SK-N-SH treated with all-trans-retinoic acid at 6 μM for 48 hours (cell line): ENCODE results near the gene FN1.
A peak's percentile ranks its signal among the peaks of the same experiment; 100 is the strongest.

Experiments
- ARNTL ChIP-seq: fragments of 450-650 bp; formaldehyde crosslinking; IDR thresholded peaks from 2 replicates; pipeline ENCODE4 v1.5.0; 2020; ENCODE audit warnings: low read depth, mild to moderate bottlenecking, moderate library complexity, borderline replicate concordance
- ISL1 ChIP-seq: fragments of 250-450 bp; sonication (Bioruptor Pico); IDR thresholded peaks from 2 replicates; pipeline ENCODE4 v2.1.2; 2022; ENCODE audit warnings: mild to moderate bottlenecking, moderate library complexity
- OSR1 ChIP-seq: fragments of 250-450 bp; sonication (Bioruptor Pico); IDR thresholded peaks from 2 replicates; pipeline ENCODE4 v1.8.0; 2022; ENCODE audit warnings: moderate library complexity, mild to moderate bottlenecking, inconsistent platforms
- SNAI2 ChIP-seq: fragments of 250-450 bp; sonication (Bioruptor Pico); IDR thresholded peaks from 2 replicates; pipeline ENCODE4 v1.5.0; 2020; ENCODE audit warnings: mild to moderate bottlenecking, moderate library complexity
- TCF4 ChIP-seq: fragments of 250-450 bp; sonication (Bioruptor Pico); IDR thresholded peaks from 2 replicates; pipeline ENCODE4 v1.8.0; 2021; ENCODE audit warnings: mild to moderate bottlenecking, moderate library complexity, borderline replicate concordance
- TOX ChIP-seq: fragments of 250-450 bp; sonication (Bioruptor Pico); IDR thresholded peaks from 2 replicates; pipeline ENCODE4 v1.8.0; 2021; ENCODE audit warnings: mild to moderate bottlenecking, moderate library complexity, borderline replicate concordance
- ZFP3 ChIP-seq: fragments of 250-450 bp; sonication (Bioruptor Pico); IDR thresholded peaks from 2 replicates; pipeline ENCODE4 v1.5.0; 2020; ENCODE audit warnings: mild to moderate bottlenecking, moderate library complexity
- ZNF565 ChIP-seq: fragments of 450-650 bp; formaldehyde crosslinking; conservative IDR thresholded peaks from 2 replicates; pipeline ENCODE4 v1.5.0; 2020; ENCODE audit warnings: low read depth, mild to moderate bottlenecking, moderate library complexity
- ZNF8 ChIP-seq: fragments of 450-650 bp; formaldehyde crosslinking; IDR thresholded peaks from 2 replicates; pipeline ENCODE4 v1.5.0; 2020; ENCODE audit warnings: mild to moderate bottlenecking, moderate library complexity
- TF ChIP-seq, protein P1 (sequence below): fragments of 250-450 bp; sonication (Bioruptor Pico); IDR thresholded peaks from 2 replicates; pipeline ENCODE4 v1.5.0; 2020; ENCODE audit warnings: mild to moderate bottlenecking, moderate library complexity
- TF ChIP-seq, protein P2 (sequence below): fragments of 250-450 bp; sonication (Bioruptor Pico); IDR thresholded peaks from 2 replicates; pipeline ENCODE4 v1.8.0; 2021; ENCODE audit warnings: low read depth, mild to moderate bottlenecking, moderate library complexity, borderline replicate concordance
- TF ChIP-seq, protein P3 (sequence below): fragments of 250-450 bp; sonication (Bioruptor Pico); IDR thresholded peaks from 2 replicates; pipeline ENCODE4 v1.5.1; 2021; ENCODE audit warnings: mild to moderate bottlenecking, moderate library complexity
- TF ChIP-seq, protein P4 (sequence below): fragments of 250-450 bp; sonication (Bioruptor Pico); IDR thresholded peaks from 2 replicates; pipeline ENCODE4 v1.8.0; 2020; ENCODE audit warnings: mild to moderate bottlenecking, moderate library complexity, borderline replicate concordance
- TF ChIP-seq, protein P5 (sequence below): fragments of 250-450 bp; sonication (Bioruptor Pico); IDR thresholded peaks from 2 replicates; pipeline ENCODE4 v1.5.1; 2020; ENCODE audit warnings: low read depth, mild to moderate bottlenecking, moderate library complexity

DNA sequence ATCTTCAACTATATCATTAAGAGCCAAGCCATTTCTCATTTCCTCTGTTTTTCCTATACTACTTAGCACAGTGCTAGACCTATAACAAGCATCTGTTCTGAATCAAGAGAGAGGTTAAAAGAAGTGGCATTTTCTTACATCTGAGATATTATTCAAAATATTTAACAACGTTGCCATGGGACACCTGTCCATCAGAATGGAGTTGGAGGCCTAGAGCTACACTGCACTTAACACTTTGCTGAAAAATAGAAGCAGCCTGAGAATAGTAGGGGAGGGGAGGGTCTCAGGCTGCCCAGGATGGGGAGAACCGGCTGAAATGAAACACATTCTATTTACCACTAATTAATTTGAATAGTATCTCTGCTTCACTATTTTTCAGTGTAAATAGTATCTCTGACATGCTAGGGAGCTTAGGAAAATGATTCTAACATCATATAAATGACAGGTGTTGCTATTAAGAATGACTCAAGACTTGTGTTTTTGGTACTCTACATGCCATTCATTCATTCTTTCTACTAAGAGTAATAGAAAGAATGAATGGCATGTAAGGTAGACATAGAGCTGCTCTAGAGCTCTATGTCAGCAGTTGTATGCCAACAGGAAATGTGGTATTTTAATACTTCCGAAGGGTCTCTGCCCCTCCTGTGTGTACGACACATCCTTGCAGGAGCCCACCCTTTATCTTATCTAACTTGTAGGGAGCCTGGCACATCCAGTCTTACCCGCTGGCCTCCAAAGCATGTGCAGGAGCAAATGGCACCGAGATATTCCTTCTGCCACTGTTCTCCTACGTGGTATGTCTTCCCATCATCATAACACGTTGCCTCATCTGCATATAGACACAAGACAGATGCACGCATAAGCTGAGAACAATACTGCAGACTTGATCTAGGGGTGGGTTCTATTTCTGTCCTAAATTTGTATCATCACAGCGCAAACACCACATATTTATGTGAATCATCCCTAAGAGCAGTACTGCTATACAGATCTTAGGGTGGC lies 71.4 kb downstream of the FN1 start:
- TF ChIP-seq ARNTL (no peak), ZFP3 (CRISPR knock-in tag) (0 out of 2 replicates have a peak, but pooled peaks have one; percentile 26), ISL1 (CRISPR knock-in tag) (no peak), ZNF8 (CRISPR knock-in tag) (no peak), OSR1 (CRISPR knock-in tag) (no peak), SNAI2 (CRISPR knock-in tag) (no peak), TCF4 (no peak), ZNF565 (no peak), TOX (CRISPR knock-in tag) (no peak)
- TF ChIP-seq, protein P1, sequence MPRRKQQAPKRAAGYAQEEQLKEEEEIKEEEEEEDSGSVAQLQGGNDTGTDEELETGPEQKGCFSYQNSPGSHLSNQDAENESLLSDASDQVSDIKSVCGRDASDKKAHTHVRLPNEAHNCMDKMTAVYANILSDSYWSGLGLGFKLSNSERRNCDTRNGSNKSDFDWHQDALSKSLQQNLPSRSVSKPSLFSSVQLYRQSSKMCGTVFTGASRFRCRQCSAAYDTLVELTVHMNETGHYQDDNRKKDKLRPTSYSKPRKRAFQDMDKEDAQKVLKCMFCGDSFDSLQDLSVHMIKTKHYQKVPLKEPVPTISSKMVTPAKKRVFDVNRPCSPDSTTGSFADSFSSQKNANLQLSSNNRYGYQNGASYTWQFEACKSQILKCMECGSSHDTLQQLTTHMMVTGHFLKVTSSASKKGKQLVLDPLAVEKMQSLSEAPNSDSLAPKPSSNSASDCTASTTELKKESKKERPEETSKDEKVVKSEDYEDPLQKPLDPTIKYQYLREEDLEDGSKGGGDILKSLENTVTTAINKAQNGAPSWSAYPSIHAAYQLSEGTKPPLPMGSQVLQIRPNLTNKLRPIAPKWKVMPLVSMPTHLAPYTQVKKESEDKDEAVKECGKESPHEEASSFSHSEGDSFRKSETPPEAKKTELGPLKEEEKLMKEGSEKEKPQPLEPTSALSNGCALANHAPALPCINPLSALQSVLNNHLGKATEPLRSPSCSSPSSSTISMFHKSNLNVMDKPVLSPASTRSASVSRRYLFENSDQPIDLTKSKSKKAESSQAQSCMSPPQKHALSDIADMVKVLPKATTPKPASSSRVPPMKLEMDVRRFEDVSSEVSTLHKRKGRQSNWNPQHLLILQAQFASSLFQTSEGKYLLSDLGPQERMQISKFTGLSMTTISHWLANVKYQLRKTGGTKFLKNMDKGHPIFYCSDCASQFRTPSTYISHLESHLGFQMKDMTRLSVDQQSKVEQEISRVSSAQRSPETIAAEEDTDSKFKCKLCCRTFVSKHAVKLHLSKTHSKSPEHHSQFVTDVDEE (CRISPR knock-in tag) = no peak
- TF ChIP-seq, protein P2, sequence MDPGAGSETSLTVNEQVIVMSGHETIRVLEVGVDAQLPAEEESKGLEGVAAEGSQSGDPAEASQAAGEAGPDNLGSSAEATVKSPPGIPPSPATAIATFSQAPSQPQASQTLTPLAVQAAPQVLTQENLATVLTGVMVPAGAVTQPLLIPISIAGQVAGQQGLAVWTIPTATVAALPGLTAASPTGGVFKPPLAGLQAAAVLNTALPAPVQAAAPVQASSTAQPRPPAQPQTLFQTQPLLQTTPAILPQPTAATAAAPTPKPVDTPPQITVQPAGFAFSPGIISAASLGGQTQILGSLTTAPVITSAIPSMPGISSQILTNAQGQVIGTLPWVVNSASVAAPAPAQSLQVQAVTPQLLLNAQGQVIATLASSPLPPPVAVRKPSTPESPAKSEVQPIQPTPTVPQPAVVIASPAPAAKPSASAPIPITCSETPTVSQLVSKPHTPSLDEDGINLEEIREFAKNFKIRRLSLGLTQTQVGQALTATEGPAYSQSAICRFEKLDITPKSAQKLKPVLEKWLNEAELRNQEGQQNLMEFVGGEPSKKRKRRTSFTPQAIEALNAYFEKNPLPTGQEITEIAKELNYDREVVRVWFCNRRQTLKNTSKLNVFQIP (CRISPR knock-in tag) = no peak
- TF ChIP-seq, protein P3, sequence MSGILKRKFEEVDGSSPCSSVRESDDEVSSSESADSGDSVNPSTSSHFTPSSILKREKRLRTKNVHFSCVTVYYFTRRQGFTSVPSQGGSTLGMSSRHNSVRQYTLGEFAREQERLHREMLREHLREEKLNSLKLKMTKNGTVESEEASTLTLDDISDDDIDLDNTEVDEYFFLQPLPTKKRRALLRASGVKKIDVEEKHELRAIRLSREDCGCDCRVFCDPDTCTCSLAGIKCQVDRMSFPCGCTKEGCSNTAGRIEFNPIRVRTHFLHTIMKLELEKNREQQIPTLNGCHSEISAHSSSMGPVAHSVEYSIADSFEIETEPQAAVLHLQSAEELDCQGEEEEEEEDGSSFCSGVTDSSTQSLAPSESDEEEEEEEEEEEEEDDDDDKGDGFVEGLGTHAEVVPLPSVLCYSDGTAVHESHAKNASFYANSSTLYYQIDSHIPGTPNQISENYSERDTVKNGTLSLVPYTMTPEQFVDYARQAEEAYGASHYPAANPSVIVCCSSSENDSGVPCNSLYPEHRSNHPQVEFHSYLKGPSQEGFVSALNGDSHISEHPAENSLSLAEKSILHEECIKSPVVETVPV (CRISPR knock-in tag) = no peak
- TF ChIP-seq, protein P4, sequence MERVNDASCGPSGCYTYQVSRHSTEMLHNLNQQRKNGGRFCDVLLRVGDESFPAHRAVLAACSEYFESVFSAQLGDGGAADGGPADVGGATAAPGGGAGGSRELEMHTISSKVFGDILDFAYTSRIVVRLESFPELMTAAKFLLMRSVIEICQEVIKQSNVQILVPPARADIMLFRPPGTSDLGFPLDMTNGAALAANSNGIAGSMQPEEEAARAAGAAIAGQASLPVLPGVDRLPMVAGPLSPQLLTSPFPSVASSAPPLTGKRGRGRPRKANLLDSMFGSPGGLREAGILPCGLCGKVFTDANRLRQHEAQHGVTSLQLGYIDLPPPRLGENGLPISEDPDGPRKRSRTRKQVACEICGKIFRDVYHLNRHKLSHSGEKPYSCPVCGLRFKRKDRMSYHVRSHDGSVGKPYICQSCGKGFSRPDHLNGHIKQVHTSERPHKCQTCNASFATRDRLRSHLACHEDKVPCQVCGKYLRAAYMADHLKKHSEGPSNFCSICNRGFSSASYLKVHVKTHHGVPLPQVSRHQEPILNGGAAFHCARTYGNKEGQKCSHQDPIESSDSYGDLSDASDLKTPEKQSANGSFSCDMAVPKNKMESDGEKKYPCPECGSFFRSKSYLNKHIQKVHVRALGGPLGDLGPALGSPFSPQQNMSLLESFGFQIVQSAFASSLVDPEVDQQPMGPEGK (CRISPR knock-in tag) = no peak; the same call in 1 of the 2 replicates
- TF ChIP-seq, protein P5, sequence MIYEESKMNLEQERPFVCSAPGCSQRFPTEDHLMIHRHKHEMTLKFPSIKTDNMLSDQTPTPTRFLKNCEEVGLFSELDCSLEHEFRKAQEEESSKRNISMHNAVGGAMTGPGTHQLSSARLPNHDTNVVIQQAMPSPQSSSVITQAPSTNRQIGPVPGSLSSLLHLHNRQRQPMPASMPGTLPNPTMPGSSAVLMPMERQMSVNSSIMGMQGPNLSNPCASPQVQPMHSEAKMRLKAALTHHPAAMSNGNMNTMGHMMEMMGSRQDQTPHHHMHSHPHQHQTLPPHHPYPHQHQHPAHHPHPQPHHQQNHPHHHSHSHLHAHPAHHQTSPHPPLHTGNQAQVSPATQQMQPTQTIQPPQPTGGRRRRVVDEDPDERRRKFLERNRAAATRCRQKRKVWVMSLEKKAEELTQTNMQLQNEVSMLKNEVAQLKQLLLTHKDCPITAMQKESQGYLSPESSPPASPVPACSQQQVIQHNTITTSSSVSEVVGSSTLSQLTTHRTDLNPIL (CRISPR knock-in tag) = no peak
